Islet precursor cell (in vitro differentiated cells): ENCODE measurements around the gene MYF6.

Experiments
- DNase-seq: peaks from one replicate; pipeline ENCODE4 v3.0.0-alpha.2; 2018

MYF6 gene

DNA sequence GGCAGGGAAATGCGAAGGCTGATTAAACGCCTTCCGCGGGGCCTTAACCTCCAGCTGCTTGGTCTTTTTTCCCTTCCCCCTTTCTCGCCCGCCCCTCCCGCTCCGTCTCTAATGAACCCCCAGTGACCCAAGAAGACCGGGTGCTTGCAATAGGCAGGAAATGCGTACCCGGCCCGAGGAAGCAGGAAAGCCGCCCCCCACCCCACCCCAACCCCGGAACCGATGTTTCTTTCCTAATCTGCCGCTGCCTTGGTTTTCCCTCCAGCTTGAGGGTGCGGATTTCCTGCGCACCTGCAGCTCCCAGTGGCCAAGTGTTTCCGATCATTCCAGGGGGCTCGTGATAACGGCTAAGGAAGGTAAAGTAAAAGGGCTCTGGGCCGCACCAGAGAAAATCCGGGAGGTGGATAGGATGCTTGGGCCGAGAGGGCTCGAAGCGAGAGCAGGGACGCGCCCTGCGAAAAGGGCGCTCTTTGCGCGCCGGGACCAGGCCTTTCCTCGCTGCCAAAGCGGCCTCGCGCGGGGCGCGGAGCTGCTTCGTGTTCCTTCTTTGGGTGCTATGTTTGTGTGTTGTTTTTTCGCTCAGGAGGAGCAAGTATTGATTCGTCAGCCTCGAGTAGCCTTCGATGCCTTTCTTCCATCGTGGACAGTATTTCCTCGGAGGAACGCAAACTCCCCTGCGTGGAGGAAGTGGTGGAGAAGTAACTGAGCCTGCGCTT is 983 bp downstream of the MYF6 start:
- no peak for DNase-seq

DNA sequence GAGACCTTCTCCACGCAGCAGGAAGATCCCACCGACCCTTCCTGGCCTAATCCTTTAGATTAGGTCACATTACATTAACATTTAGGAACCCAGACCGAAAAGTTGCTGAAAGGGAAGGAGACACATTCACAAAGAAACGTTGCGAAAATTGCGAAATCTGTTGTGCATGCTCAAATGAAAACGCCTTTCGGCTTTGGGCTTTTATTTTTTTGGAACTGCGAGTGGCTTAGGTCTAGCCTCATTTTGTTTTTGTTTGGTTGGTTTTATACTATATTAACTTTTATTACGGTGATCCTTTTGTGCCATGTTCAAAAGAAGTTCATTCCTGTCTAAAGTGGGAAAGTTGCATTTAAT is 1.5 kb downstream of the MYF6 start:
- no peak for DNase-seq

DNA sequence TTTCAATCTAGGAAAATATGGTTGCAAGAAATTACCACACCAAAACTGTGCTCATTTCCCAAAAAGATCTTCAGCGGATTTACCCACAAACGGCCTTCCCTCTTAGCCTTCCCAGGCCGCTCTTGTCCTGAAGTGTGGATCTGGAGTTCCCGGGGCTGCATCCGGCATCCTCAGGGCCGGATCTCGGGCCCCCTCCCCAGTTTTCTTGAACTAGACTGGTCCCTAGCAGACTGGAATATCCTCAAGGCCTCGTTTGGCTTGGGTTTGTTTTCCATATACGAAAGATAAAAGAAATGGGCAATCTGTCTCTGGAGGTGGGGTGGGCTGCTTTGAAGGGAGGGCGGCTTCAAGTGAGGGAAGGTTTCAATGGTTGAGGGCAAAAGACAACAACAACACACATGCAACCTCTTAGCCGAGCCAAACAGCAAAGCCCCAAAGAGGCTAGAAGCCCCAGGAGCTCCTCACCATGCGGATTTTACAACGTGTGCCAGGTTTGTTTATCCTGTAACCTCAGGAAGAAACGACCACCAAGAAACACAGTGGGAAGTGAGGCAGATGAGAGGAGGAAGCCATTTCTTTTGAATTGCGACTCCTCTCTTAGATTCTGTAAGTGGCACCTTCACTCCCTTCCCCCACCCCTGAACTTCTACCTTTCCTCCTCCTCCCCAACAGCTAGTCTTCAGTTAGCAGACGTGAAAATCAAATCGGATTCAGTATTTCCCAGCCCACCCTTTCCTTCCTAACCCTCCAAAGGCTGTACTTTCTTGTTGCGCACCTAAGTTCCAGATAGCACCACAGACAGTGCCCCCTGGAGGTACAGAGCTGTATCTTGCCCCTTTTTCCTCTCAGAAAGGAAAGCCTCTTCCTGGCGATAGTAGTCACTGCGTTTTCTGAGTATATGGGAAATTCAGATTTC is 2.6 kb downstream of the MYF6 start:
- DNase-seq, result peak; percentile 70

DNA sequence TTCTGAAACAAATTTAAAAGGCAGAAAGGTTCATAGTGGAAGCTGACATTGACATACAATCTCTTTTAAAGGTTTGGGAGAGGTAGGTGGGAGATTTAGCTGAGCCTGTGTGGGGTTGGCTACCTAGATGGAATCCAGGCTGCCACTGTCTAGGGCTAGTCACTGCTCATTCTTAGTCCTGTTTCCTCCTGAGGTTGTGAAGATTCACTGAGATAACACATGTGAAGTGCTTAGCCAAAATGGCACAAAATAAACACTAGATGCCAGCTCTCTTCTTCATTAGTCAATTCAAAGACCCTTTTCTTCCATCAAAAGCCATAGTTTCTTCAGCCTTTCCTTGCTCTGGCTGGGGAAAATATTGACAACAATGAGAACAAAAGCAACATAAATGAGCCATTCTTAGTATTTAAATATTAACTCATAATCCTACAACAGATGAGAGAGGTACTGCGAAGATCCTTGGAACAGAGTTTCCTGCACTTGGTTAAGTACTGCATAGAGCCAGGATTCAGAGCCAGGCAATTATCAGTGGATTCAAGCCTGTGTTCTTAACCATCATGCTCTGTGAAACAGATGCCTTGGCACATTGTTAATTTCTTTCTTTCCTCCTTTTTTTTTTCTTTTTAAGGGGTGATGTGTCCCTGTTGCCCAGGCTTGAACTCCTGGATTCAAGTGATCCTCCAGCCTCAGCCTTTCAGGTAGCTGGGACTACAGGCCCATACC is 3.5 kb downstream of the MYF6 start:
- no peak for DNase-seq

DNA sequence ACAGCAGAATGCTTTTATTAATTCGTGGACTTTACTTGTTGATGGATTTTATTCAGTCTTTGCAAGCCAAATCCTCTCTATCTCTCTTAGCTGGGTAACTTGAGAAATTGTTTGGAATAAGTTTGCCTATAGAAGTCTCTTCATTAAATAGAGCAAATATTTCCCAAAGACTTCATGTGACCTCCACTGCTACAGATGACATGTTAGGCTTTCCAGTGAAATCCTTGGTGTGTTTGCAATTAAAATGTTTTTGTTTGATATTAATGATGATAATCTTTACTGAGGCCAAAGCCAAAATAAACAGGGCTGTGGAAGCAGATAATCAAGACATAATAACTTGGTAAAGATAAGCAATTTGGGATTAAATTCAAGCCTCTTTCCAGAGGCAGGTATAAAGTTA is 4.4 kb downstream of the MYF6 start:
- no peak for DNase-seq

DNA sequence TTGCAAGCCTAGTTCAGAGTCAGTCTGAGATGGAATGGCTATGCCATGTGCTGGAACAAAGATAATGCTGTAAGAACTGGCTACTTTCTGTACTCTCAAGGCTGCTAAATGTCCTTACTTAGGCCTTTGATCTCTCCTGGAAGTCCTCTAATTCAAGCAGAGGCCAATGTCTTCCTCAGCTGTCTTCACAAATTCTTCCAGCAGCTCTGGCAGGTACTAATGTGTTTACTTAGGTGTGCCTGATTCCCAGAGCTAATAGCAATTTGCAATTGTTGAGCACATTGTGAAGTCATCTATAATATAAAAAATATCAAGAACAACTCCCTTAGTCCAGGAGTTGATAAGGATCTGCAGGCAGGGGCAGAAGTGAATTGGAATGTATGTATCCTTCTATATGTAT is 5.4 kb downstream of the MYF6 start:
- no peak for DNase-seq

DNA sequence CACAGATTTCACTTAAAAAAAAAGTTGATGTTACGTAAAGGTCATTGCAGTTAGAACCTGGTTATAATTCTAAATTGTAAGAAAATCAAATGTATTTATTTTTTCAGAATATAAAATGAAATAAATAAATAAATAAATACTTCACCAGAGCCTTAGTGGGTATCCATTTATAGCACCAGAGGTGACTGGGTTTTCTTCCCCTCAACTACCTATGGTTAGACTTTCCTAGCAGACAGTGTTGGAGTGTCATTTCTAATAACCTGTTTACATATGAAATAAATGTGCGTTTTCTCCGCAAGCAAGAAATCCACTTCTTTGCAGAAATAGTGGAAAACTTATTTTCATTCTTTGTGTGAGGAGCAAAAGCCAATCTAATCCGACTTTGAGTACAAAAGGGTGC is 6.0 kb downstream of the MYF6 start:
- DNase-seq, result no peak

DNA sequence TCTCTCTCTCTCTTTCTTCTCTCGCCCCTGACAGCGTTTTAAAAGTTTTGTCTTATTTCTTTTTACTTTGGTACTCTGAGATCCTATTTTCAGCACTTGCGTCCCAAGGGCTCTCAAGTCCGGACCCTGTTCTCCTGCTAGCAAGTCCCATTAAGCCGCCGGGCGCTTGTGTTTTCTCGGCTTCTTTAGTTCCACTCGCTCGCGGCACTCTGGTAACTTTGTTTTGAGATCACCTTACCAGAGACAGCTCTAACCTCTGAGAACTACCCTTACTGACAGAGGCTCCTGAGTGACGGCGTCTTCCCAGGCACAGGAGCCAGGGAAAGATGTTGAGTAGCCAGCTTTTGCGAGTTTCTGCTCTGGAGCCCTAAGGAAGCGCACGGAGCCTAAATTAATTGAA is 6.6 kb downstream of the MYF6 start:
- peak; percentile 88 for DNase-seq

DNA sequence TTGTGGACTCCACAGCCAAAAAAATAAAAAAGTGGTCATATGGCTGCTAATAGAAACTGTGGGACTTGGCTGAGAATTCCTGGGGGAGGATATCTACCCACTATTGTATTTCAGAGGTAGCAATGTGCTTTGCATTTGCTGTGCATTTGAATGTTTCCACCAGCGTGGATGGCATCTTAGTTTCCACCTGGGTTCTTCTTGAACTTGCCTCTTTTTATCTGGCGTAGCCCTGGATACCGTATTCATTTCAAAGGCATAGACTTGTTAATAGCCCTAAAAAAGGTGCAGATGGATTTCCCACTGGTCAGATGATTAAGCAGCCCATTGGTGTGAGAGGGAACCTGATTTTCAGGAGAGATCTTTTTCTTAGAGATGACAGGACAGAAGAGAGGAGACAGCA is 7.4 kb downstream of the MYF6 start:
- DNase-seq, result no peak

DNA sequence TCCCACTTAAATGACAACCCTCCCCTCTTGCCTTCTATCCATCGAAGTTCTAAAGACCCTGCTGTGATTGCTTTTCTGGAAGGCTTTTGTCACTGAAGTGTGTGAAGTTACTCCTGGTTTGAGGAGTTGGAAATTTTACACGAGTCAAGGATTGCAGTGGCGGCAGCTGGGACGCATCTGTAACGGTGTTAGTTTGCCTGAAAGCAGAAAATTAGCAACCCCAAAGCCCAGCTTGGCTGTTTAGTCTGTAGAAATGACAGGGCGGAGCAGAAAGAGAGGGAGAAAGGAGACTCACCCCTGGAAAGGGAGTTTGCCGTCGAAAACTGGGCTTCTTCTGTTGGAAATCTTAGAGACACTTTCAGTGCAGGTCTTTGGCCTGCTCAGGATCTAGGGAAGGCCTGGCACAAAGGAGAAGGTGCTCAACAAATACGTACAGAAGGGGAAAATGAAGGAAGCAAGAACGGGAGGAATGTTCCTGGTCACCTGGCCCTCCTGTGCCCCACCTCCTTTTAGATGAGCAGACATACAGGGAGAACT is 8.3 kb downstream of the MYF6 start:
- no peak for DNase-seq

DNA sequence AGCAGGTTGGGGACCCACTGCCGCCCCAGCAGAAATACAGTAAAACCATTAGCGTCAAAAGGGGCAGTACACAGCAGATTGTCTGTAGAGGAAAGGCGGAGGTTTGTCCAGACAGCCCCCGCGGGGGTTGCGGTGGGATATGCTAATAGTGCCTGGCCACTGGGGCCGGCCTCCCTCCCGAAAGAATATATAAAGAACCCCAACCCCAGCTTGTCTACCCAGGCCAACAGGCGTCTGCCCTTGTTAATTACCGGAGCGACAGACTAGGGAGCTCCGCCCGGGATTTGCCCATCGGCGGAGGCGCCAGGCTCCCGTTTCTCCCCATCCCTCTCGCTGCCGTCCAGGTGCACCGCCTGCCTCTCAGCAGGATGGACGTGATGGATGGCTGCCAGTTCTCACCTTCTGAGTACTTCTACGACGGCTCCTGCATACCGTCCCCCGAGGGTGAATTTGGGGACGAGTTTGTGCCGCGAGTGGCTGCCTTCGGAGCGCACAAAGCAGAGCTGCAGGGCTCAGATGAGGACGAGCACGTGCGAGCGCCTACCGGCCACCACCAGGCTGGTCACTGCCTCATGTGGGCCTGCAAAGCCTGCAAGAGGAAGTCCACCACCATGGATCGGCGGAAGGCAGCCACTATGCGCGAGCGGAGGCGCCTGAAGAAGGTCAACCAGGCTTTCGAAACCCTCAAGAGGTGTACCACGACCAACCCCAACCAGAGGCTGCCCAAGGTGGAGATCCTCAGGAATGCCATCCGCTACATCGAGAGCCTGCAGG is 9.4 kb downstream of the MYF6 start, which contains the start of gene MYF5:
Gene MYF5 (plus strand): TSS at position 217 of the 774 bp plus-strand sequence. CDS start 152 bp downstream, at position 369.
- no peak for DNase-seq

DNA sequence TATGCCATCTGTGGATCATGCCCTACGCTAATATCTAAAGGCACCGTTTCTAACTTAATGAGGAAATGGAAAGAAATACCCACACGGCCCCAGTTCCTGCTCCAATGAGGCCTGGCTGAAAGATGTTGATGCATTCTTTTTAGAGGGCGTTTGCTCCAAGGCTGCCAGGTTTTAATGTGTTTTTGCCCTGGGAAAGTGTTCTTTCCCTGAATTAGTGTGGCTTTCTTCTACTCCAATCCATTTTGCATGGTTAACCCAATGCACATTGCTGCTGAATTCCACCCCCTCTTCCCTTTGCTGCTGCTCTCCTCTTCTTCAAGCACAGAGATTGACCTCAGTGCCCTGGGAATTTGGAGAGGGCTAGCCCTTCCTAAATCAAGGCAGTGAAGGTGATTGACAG is 10.4 kb downstream of the MYF6 start:
- no peak for DNase-seq

DNA sequence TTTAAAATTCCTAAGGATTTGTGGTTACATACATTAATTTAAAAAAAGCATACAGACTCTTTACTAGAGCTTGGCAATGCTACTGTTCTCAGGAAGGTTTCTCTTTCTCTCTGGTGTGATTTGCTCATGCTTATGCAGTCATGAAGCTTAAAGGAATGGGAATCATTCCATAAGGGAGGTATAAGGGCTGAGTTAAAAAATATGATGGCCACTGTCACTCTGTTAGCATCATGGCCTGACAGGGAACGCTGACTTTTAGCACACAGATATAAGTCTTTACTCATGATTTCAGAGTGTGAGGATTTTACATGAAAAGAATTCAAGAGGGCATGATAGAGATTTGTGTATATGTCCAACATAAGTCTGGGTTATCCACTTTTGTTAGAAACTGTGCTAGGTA is 13.1 kb downstream of the MYF6 start:
- DNase-seq, result no peak

DNA sequence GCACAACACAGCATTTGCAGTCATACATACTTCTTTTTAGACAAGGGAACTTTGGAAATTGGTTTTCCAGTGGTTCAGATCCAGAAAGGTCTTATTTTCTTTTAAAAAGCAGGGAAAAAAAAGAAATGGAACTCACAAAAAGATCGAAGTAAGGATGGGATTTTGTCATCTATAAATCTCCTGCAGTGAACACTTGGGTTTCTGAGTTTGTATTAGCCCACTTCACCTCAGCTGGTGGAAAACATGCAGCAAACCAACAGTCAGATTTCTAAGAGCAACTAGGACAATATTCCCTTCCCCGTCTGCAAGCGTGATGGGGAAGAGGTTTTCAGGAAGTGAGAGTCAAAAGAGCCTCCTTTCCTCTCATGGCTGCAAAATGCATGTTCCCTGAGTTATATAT is 13.9 kb downstream of the MYF6 start:
- DNase-seq, result no peak

DNA sequence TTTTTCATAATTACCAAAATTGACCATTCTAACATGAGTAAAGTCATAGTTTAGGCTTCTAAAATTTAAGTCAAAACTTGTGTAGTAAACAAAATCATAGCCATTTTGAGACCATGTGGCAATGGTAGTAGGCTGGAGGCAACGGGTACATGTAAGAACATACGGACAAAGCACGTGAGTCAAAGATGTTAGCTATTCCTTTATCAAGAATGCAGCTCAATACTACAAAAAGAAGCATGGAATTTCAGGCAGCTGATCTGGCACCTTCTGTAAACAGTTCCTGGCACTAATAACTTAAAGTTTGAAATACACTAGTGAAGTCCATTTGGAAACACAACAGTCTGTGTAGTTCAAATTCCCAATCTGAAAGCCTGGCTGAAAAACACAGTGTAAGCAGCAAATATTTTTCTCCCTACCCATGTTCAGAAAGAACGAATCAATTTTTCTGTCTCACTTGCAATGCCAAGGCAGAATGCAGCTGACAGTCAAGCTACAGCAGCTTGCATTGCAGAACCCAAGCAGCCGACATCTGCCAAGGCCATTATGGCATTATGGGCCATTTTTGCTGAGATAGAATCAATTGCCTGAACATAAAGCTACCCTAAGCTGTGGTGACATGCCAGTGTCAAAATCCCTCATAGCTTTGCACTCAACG is 38.5 kb downstream of the MYF6 start:
- no peak for DNase-seq

DNA sequence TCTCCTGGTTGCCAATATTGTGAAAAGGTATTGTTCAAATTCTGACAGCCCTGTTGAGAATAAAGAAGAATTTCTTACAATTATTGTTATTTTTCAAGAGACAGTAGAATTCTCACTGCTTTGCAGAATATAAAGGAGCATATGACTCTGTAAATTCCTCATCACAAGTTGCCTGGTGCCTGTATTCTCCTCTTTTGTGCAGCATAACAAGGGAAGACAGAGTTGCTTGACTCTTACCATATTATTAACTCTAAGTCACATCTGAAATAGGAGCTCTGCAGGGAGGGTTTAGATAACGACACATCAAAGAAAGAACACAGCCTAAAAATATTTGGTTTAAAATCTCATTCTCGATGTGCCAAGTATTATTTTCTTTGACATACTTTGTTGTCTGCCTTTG is 40.4 kb downstream of the MYF6 start:
- no peak for DNase-seq

DNA sequence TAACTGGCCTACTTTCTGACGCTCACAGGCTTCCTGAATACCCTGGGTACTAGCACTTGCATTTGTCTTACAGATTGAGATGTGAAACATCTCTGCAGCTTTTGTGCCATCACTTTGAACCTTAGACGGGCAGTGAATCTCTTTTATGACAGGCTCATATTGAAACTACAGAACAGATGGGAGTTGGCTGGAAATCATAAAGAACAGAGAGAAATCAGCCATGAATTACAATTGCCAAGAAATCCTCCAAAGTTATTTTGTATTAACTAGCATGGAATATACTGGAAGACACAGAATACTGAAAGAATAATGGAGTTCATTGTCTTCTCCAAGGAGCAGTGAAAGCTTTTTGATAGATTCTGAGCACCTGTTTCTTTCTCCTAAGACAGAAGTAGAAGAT is 42.0 kb downstream of the MYF6 start:
- no peak for DNase-seq

DNA sequence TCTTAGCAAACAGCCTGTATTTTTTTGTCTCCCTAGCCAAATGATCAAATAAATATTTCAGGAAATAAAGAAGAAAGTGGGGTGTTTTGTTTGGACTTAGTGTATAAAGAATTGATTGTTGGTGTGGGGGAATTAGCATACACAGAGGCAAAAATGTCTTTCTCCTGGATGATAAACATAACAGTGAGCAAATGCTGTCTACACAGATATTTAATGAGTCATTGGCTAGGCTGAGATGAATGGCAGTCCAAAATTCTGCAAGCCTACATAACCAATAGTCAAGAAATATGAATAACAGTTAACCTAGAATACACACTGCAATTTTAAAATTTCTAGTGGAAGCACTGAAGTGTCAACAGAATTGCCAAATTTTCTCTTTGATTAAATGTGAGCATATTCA is 45.0 kb downstream of the MYF6 start:
- no peak for DNase-seq

DNA sequence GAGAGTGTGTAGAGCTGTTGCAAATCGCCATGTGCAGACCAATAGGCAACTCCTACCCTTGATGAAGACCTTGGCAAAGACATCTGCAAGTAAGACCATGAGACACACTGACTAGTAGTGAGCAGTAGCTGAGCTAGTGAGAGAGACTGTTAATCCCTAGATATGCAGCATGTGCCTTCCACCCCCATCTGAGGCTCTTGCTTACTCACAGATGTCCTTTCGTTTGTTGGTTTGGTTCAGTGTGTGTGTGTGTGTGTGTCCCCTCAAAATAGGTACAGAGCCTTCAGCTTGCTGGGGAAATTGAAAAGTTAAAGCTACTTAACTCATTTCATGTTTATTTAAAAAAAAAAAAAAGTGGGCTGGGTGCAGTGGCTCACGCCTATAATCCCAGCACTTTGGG is 46.8 kb downstream of the MYF6 start:
- no peak for DNase-seq

DNA sequence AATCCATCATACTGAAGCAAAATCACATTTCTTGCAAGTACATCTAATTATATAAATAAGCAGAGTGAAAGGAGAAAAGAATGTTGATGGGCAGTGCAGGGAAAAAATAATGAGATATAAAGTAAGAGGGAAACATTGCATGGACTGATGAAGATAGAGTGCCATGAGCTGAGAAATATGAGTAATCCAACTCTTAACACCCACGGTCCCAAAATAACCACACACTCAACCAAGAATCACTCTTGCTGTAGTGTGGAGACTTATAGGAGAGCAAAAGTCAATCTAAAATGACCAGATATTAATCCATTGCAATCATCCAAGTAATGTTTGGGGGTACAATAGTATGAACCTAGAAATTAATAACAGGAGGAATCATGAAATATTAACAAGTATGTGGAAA is 49.4 kb downstream of the MYF6 start:
- no peak for DNase-seq
